AG08396 (cell line): ENCODE measurements around the gene RRAD.

Experiments used
- DNase-seq: peaks from one replicate; pipeline ENCODE4 v3.0.0; 2012; ENCODE audit warnings: low spot score, mixed read lengths

The RRAD gene

DNA sequence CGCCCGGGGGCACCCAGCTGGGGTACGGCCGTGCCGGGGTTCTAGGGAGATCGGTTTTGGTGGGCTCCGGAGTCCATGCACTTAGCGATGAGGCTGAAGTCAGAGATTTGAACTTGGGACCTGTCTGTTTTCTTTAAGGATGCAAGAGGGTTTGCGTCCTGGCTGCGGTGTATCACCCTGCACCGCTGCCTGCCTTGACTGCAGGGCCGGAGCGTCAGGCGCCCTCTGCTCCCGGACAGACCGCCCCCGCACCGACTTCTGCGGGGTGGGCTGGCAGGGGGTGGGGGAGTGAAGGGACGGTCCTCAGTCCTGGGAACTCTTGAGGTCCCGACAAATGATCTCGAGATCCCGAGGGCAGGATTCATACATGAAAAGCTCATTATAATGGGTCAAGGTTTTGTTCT, 44.3 kb downstream of the RRAD start:
- DNase-seq = no peak

DNA sequence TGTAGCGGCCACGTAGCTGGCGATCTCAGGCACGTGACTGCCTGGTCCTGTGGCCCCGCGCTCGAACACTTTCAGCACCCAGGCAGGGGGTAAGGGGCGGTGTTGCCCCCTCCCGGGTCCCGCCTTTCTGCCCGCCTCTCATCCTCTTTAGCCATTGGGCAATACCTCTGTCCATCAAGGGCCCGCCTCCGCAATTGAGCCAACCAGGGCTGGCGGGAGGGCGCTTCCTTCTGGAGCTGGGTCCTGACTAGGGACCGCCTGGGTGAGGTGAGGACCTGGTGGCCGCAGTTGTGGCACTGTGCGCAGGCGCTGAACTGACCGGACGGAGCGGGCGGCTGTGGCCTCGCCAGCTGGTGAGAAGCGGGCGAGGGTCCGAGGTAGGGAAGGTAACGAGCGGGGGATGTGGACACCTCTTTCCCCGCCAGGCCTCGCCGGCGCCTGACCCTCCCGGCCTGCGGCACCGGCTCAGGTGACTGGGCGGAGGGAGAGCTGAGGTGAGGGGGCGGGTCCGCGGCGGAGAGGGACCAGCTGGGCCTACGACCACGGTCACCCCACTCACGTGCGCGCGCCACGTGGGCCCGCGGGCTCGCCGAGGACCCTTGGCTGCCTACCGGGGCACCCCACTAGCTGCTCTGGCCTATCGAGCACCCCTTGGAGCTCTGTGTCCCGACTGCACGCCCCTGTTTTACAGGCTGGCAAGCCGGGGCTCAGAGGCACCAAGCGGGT, 44.9 kb downstream of the RRAD start, which contains the start of gene PDP2:
Gene PDP2 (plus strand): TSS at position 228 of the 726 bp plus-strand sequence. CDS start 3,770 bp downstream, outside the sequence.
- DNase-seq = peak; percentile 95

DNA sequence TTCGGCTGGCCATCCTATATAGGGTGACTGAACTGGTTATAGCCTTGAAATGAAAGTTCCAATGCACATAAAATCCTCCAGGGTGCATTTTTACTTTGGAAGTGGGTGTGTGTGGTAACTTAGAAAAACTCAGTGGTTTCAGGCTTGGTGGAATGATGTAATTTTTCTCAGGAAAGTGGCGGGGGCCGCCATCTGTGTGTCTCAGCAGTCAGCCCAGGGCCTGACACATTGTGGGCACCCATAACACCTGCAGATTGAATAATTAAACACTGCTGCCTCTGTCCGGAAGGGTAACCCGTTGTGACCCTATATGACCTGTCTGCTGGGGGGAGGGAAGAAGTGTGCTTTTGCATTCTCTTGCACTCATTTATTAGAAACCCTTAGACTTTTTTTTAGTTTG, 47.3 kb downstream of the RRAD start:
- no peak for DNase-seq

DNA sequence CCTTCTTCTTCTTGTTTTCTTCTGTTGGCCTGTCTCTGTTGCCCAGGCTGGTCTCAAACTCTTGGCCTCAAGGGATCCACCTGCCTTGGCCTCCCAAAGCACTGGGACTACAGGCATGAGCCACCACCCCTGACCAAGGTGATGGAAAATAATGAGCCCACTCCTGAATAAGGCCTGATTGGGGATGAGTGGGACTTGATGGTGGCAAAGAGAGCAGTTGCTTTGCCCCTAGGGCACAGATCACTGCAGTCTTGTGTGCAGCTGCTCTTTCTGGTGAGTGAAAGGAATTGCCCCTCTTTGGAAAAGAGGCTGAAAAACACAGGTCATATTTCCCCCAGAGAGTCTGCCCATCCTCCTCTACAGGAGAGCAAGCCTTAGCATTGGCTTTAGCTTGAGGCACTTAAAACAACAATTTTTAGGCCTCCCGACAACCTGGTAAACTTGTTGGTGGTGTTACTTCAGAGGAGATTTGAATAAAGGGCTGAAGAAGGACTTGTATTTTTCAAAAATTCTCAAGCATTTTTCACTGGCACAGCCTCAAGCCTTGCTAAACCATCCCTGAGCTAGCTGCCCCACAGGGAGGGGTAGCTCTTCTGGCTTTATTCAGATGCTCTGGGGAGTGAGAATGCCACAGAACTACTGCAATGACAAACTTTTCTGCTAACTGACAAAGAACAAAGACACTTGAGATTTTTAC, 51.1 kb downstream of the RRAD start:
- DNase-seq = no peak

DNA sequence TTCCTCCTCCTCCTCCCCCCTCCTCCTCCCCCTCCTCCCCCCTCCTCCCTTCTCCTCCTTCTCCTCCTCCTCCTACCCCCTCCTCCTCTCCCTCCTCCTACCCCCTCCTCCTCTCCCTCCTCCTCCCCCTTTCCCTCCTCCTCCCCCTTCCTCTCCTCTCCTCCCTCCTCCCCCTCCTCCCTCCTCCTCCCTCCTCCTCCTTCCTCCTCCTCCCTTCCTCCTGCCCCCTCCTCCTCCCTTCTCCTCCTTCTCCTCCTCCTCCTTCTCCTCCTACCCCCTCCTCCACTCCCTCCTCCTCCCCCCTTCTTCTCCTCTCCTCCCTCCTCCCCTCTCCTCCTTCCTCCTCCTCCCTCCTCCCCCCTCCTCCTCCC, 51.7 kb downstream of the RRAD start:
- DNase-seq = no peak

DNA sequence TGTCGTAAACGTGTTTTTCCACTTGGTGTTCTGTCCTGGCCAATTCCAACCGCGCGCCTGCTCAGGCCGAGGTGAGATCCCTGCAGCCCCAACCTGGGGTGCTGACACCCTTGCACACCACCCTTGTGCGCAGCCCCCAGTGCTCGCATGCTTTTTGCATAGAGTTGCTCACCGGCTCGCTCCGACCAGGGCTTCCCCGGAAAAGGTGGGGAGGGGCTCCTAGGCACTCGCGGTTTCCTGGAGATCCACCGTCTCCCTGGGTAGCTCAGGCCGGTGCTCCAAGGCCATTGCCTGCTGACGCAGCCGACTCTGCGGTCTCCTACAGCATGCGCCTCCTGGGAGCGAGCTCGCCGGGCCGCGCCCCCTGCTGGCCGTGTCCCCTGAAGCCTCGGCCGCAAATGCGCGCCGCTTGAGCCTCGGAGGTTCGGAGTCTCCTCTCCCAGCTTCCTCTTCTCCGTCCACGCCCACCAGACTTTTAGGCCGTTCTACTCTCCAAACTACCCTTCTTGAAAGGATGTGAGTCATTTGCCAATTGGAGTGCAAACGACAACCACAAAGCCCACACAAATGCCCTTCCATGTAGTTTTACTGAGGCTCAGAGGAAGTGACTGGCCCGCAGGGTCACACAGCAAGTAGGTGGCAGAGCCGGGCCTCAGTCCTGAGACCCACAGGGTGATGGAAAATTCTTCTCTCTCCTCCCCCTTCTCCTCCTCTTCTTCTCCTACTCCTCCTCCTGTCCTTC, 52.2 kb downstream of the RRAD start:
- DNase-seq = peak; percentile 93

DNA sequence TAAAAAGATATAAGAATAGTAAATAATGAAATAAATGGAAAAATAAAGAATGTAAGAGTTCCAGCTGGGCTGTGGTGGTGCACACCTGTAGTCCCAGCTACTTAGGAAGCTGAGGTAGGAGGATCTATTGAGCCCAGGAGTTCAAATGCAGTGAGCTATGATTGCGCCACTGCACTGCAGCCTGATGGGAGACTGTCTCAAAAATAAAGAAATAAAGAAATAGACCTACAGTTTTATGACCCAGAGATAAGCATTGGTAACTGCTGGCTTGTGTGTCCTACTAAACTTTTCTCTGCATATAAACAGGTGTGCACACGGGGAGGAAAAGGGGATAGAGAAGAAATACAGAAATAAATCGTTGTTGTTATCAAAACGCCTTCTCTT, 52.8 kb downstream of the RRAD start:
- DNase-seq = no peak

DNA sequence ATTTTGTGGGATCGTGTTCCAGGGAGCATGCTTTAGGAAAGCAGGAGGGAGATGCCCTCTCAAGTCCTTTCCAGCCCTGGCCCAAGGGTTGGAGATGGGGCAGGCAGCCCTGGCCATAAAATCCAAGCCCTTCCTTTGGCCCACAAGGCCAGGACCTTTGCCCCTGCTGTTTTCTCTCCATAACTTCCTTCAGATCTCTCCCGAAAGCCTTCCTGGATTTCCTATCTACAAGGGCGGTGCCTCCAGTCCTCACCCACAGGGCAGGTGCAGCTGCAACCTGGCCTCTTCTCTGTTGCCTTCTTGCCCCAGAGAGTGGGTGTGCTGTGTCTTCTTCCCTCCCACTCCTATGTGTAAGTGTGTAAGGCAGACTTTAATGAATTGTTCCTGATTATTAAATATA, 53.5 kb downstream of the RRAD start:
- DNase-seq = no peak
